Measurements from ENCODE around the gene ACADSB. TPM values are rescaled to one million over a fixed set of nuclear protein-coding genes. Genes with fewer than 3 reads are reported as not detected.

ACADSB gene
- total and polyA plus RNA-seq, 9 donors = 8.8 to 26.6 (median 24.0) TPM

DNA sequence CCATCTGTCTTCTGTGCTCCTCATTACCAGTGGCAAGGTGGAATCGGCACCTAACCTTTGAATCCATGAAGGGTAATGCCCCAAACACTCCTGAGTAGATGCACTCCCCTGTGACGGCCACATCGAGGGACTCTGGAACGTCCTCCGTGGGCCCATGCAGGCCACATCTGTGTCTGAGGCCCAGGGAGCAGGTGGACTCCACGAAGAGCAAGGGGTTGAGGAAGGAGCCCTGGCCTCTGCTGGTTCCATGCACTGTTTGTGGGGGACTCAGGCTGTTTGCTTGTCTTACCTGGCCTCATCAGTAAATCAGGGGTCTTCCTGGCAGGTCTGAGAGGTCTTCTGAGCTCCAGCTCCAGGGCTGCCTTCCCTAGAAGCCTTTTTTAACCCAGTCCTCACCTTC, 64.4 kb downstream of the ACADSB start:
- no peak overlapping the region for H3K27ac ChIP-seq
- TF ChIP-seq POLR2A (IDR thresholded peaks at IDR 0.05) (no peak), CTCF (IDR thresholded peaks at IDR 0.05) (no peak), EP300 (IDR thresholded peaks at IDR 0.05) (no peak)
- H3K4me1 ChIP-seq (ENCODE audit: insufficient read depth) = no peaks in the 10 kb centered on the region
- intact Hi-C loops (cut with DNase I) = no loop called here
- no peaks in the 10 kb centered on the region for H3K9me3 ChIP-seq
- H3K27me3 ChIP-seq = no peaks in the 10 kb centered on the region
- no peak for DNase-seq
- H3K36me3 ChIP-seq = no peaks in the 10 kb centered on the region
- WGBS, 3 donors = 77 to 89% (median 79%) methylated on average over 6 of the region's 6 CpGs
- no peak overlapping the region for H3K4me3 ChIP-seq

DNA sequence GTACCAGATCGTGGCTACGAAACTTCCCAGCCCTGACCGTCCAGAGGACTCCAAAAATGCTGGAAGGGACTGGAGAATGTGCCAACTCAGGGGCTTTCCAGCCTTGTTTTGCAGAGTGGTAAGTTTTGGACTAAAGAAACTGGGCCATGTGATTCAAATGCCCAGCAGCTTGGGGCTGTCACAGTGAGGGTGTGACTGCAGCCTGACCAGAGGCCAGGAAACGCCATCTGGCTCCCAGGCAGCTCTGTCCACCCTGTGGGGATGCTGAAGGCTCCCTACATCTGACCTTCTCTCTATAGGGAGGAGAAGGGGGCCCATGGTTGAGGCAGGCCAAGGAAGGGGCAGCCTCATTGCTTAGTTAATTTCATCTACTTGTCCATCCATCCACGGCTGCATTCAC, 65.4 kb downstream of the ACADSB start:
- H3K4me1 ChIP-seq (ENCODE audit: insufficient read depth) = no peaks in the 10 kb centered on the region
- TF ChIP-seq POLR2A (IDR thresholded peaks at IDR 0.05) (no peak), CTCF (IDR thresholded peaks at IDR 0.05) (no peak)
- WGBS, 3 donors = 74 to 77% (median 75%) methylated on average over 5 of the region's 5 CpGs
- H3K27me3 ChIP-seq = no peaks in the 10 kb centered on the region
- no peak overlapping the region for H3K27ac ChIP-seq
- intact Hi-C loops (cut with DNase I) = no loop called here
- DNase-seq = no peak
- H3K4me3 ChIP-seq = no peak overlapping the region
- no peaks in the 10 kb centered on the region for H3K9me3 ChIP-seq
- H3K36me3 ChIP-seq = no peaks in the 10 kb centered on the region

GRCh38 chr10:123081896-123082295, 73.1 kb downstream of the ACADSB start:
- TF ChIP-seq EP300 (IDR thresholded peaks at IDR 0.05) (no peak), POLR2A (IDR thresholded peaks at IDR 0.05) (no peak), CTCF (IDR thresholded peaks at IDR 0.05) (no peak)
- WGBS, 3 donors = 65 to 80% (median 67%) methylated on average over 7 of the region's 7 CpGs
- no peak overlapping the region for H3K4me3 ChIP-seq

GRCh38 chr10:123083811-123084210, 75.0 kb downstream of the ACADSB start:
- Histone ChIP-seq H3K36me3 (no peaks in the 10 kb centered on the region), H3K4me3 (no peak overlapping the region), H3K4me1 (ENCODE audit: insufficient read depth) (no peaks in the 10 kb centered on the region), H3K27me3 (no peaks in the 10 kb centered on the region), H3K27ac (no peak overlapping the region), H3K9me3 (no peaks in the 10 kb centered on the region)
- WGBS, 3 donors = 65 to 71% (median 65%) methylated on average over 6 of the region's 6 CpGs
- intact Hi-C loops (cut with DNase I) = no loop called here
- no peak for DNase-seq
- TF ChIP-seq CTCF (IDR thresholded peaks at IDR 0.05) = no peak
- TF ChIP-seq EP300 (IDR thresholded peaks at IDR 0.05) = no peak
- TF ChIP-seq POLR2A (IDR thresholded peaks at IDR 0.05) = no peak

More at GRCh38 chr10:123081896-123082295, 73.1 kb downstream of the ACADSB start:
- no peaks in the 10 kb centered on the region for H3K4me1 ChIP-seq (ENCODE audit: insufficient read depth)
- no peak overlapping the region for H3K27ac ChIP-seq
- intact Hi-C loops (cut with DNase I) = no loop called here
- no peaks in the 10 kb centered on the region for H3K36me3 ChIP-seq
- no peaks in the 10 kb centered on the region for H3K27me3 ChIP-seq
- no peaks in the 10 kb centered on the region for H3K9me3 ChIP-seq
- DNase-seq = no peak

DNA sequence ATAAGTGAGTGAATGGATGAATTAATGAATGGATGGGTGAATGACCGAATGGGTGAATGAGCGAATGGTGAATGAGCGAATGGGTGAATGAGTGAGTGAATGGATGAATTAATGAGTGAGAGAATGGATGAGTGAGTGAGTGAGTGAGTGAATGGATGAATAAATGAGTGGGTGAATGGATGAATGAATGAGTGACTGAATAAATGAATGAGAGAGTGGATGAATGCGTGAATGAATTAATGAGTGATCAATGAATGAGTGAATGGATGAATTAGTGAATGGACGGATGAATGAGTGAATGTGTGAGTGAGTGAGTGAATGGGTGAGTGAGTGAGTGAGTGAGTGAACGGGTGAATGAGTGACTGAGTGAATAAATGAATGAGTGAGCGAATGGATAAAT, 77.5 kb downstream of the ACADSB start:
- Histone ChIP-seq H3K9me3 (no peaks in the 10 kb centered on the region), H3K4me3 (no peak overlapping the region), H3K27me3 (no peaks in the 10 kb centered on the region), H3K36me3 (no peaks in the 10 kb centered on the region), H3K4me1 (ENCODE audit: insufficient read depth) (no peaks in the 10 kb centered on the region), H3K27ac (no peak overlapping the region)
- TF ChIP-seq CTCF (IDR thresholded peaks at IDR 0.05) = no peak
- TF ChIP-seq POLR2A (IDR thresholded peaks at IDR 0.05) = no peak
- no peak for TF ChIP-seq EP300 (IDR thresholded peaks at IDR 0.05)
- intact Hi-C loops (cut with DNase I) = no loop called here
- 76 to 88% (median 77%) methylated on average over 7 of the region's 7 CpGs for WGBS, 3 donors
- DNase-seq = no peak

All from ovary (tissue), 9 donors.